Activated T-helper 17 cell treated with anti-CD3 and anti-CD28 coated beads, Interleukin-2, amount 50 U/mL, for 72 hours (primary cell): ENCODE measurements around the gene IQCE. TPM values are rescaled to one million over a fixed set of nuclear protein-coding genes. Genes with fewer than 3 reads are reported as not detected.
A peak's percentile ranks its signal among the peaks of the same experiment; 100 is the strongest.

ENCODE experiments used
- ATAC-seq: fragments of 150-1000 bp; cut with Tn5 transposase; replicated peaks from 2 replicates; pipeline ENCODE4 v1.10.0; 2021; ENCODE audit warnings: mild to moderate bottlenecking, moderate library complexity
- H3K27ac Mint-ChIP-seq: one replicate; pipeline ENCODE4 v1.8.0; 2022; ENCODE audit warnings: mixed read lengths
- H3K27me3 Mint-ChIP-seq: one replicate; pipeline ENCODE4 v1.8.0; 2022; ENCODE audit warnings: mixed read lengths
- H3K36me3 Mint-ChIP-seq: one replicate; pipeline ENCODE4 v1.8.0; 2022; ENCODE audit warnings: low read depth, mild to moderate bottlenecking, mixed read lengths
- H3K4me1 Mint-ChIP-seq: one replicate; pipeline ENCODE4 v1.8.0; 2022; ENCODE audit warnings: mixed read lengths
- H3K4me3 Mint-ChIP-seq: one replicate; pipeline ENCODE4 v1.8.0; 2022; ENCODE audit warnings: mild to moderate bottlenecking, mixed read lengths
- H3K9me3 Mint-ChIP-seq: one replicate; pipeline ENCODE4 v1.8.0; 2022; ENCODE audit warnings: mixed read lengths
- total RNA-seq, 2 donors: library from RNA; stranded (reverse); gene quantifications; one replicate each; pipeline ENCODE4 v1.2.3, GENCODE V29; 2022

The IQCE gene
- total RNA-seq, 2 donors from 2014 or later, result 11.2 to 15.3 TPM

DNA sequence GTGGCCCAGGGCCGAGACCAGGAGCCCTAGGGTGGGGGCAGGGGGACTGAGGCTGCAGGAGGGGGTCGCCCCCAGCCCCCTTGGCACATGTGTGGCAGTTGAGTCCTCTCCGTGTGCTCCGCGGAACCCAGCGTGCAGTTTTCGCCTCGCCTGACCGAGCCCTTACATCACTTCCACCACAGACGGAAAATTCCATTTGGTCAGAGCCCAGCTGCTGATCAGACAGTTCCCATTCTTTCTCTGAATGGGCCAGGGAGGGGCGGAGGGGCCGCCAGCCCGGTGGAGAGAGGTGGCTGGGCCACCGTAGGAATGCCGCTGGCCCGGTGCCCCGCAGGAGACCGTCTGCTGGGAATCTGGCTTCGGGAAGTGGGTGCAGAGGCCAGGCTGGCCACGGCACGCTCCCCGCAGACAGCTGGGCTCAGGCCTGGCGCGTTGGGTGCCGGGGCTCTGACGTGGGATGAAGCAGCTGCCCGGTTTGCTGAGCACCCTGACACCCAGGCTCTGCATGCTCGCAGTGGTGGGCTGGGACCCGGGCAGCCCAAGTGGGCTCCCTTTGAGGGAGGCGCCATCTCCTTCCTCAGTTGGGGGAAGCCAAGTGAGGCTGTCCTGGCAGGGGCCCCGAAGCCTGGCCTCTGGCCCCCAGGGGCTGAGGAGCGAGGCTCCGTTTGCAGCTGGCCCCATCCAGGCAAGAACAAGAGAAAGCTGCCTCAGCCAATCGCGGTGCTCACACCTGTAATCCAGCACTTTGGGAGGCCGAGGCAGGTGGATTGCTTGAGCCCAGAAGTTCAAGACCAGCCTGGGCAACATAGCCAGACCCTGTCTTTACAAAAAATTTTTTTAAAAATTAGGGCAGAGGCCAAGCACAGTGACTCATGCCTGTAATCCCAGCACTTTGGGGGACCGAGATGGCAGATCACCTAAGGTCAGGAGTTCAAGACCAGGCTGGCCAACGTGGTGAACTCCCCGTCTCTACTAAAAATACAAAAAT lies 82.9 kb downstream of the IQCE start:
- Mint-ChIP-seq H3K36me3 (no peaks in the 10 kb centered on the region), H3K27ac (no peak overlapping the region), H3K27me3 (no peaks in the 10 kb centered on the region), H3K9me3 (no peaks in the 10 kb centered on the region), H3K4me3 (no peak overlapping the region), H3K4me1 (peaks cover 5% of the 10 kb centered on the region)
- peak; percentile 23 for ATAC-seq

DNA sequence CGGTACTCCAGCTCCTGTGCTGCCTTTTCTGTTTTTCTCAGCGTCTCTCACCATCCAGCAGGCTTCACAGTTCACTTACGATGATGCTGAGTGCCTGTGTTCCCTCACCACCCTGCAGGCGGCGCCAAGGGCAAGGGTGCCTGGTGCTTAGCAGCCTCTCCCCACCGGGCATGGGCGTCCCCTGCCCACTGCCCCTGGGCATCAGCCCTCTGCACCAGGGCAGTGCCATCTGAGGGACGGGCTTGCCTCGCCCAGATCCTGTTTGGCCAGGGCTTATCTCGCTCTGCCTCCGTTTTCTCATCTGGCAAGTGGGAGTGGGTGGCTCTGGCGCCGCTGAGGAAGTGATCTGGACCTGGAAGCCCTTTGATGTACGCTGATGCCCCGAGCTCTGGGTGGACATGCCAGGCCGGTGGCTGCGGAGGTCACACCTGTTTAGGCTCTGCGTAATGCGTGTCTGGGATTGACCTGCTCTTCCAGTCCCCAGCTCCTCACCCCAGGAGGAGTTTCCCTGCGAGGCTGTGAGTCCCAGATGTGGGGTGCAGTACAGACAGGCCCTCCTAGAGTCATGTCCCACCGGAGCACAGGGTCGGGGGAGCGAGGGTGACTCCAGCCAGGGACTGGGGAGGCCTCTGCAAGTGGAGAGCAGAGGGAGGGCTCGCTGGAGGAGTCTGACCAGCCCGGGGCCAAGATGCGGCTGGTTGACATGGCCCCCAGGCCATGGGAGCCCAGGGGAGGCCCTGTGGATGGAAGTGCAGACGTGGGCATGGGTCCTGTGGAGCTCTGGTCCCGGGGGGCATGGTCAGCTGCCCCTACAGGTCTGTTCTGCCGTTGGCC lies 84.8 kb downstream of the IQCE start:
- H3K36me3 Mint-ChIP-seq, result no peaks in the 10 kb centered on the region
- H3K9me3 Mint-ChIP-seq, result no peaks in the 10 kb centered on the region
- no peaks in the 10 kb centered on the region for H3K27me3 Mint-ChIP-seq
- H3K27ac Mint-ChIP-seq, result no peak overlapping the region
- peaks cover 5% of the 10 kb centered on the region for H3K4me1 Mint-ChIP-seq
- H3K4me3 Mint-ChIP-seq, result no peak overlapping the region
- ATAC-seq, result no peak

DNA sequence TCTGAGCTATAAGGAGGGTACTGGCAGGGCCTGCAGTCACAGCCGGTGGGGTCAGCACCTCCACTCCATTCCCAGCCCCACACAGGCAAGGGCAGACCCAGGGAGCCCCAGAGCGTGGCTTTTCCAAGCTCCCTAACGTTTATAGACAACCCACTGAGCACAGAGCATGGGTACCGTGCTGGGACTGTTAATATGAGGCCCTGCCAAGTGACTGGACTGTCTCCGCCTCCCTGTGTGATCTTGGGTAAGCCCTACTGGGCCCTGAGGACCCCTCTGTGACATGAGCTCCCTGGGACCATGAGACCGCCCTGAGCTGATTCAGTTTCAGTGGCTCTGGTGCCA lies 85.4 kb downstream of the IQCE start:
- no peaks in the 10 kb centered on the region for H3K27me3 Mint-ChIP-seq
- H3K4me1 Mint-ChIP-seq, result peaks cover 5% of the 10 kb centered on the region
- no peaks in the 10 kb centered on the region for H3K36me3 Mint-ChIP-seq
- H3K9me3 Mint-ChIP-seq, result no peaks in the 10 kb centered on the region
- no peak overlapping the region for H3K4me3 Mint-ChIP-seq
- no peak for ATAC-seq
- no peak overlapping the region for H3K27ac Mint-ChIP-seq

DNA sequence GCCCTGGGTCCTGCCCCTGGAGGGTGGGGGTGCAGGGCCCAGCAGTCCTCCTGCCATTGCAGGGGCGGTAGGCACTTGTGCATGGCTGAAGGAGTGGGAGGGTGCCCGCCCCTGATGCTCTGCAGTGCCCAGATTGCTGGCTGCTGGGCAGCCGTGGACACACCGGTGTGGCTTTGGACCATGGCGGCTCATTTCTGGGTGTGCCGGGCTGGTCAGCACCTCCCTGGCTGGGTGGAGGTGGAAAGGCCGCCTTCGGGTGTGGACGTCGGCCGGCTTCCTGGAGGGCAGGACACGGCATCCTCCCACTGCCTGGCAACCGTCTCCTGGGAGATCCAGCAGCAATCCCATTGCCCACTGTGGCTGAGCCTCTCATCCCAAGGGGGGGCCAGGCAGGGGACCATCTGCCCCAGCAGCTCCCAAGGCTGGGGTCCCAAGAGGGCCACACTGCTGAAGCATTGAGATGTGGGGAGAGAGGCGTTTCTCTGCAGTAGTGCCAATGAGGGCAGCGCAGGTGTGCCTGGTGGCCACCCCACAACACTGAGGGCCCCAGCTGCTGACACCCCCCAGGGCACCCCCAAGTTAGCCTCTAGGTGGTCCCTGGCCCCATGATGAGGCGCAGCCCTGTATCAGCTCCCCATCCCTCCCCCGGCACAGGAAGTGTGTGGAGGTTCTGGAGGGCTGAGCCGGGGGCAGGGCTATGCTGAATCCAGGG lies 85.9 kb downstream of the IQCE start:
- H3K4me1 Mint-ChIP-seq, result peaks cover 5% of the 10 kb centered on the region
- H3K36me3 Mint-ChIP-seq, result no peaks in the 10 kb centered on the region
- H3K4me3 Mint-ChIP-seq, result peak overlapping the region; percentile 59
- ATAC-seq, result peak; percentile 42
- H3K27me3 Mint-ChIP-seq, result no peaks in the 10 kb centered on the region
- no peaks in the 10 kb centered on the region for H3K9me3 Mint-ChIP-seq
- H3K27ac Mint-ChIP-seq, result peak overlapping the region; percentile 83

DNA sequence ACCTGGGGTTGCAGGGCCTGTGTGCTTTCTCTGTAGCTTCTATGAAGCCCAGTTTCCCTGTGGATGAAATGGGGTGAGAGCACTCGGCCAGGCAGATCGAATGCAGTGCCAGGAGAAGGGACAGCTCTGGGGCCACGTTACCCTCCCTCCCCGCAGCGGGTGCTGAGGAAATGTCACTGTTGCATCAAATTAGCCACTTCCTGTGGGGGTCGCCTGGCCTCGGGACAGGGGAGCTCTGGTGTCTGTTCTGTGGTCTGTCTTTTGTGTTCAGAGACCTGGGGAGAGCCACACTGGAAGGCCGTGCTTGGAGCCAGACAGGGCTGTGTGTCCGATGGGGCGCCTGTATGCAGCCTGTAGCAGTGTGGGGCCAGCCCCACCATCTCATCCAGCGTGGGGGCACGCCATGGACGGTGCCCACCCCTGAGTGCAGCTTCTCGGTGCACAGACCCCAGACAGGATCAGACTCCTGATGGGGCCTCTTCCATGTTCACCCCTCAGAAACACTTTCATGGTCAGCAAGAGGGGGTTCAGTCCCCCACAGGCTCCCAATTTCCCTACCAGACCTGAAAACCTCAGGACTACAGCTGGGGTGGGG lies 86.6 kb downstream of the IQCE start:
- H3K36me3 Mint-ChIP-seq, result no peaks in the 10 kb centered on the region
- H3K4me3 Mint-ChIP-seq, result peak overlapping the region; percentile 59
- peak overlapping the region; percentile 83 for H3K27ac Mint-ChIP-seq
- no peaks in the 10 kb centered on the region for H3K27me3 Mint-ChIP-seq
- H3K9me3 Mint-ChIP-seq, result no peaks in the 10 kb centered on the region
- peak; percentile 8 for ATAC-seq
- peaks cover 5% of the 10 kb centered on the region for H3K4me1 Mint-ChIP-seq

DNA sequence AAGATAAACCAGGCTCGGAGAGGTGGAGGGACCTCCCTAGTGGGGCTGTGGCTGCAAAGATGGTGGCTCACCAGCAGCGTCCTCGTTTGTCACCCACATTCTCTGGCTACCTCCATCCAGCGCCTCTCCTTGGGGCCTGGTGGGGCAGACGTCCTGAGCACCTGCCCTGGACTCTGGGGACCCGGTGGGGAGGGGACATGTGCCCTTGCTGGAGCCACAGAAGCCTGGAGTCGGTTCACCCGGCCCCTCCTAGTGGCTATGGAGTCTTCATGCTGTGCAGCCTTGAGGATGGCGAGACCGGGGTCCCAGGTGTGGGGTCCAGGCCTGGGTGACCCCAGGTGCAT lies 87.5 kb downstream of the IQCE start:
- Mint-ChIP-seq H3K36me3 (no peaks in the 10 kb centered on the region), H3K27me3 (no peaks in the 10 kb centered on the region), H3K4me1 (peaks cover 5% of the 10 kb centered on the region), H3K27ac (no peak overlapping the region), H3K4me3 (no peak overlapping the region), H3K9me3 (no peaks in the 10 kb centered on the region)
- ATAC-seq, result no peak

DNA sequence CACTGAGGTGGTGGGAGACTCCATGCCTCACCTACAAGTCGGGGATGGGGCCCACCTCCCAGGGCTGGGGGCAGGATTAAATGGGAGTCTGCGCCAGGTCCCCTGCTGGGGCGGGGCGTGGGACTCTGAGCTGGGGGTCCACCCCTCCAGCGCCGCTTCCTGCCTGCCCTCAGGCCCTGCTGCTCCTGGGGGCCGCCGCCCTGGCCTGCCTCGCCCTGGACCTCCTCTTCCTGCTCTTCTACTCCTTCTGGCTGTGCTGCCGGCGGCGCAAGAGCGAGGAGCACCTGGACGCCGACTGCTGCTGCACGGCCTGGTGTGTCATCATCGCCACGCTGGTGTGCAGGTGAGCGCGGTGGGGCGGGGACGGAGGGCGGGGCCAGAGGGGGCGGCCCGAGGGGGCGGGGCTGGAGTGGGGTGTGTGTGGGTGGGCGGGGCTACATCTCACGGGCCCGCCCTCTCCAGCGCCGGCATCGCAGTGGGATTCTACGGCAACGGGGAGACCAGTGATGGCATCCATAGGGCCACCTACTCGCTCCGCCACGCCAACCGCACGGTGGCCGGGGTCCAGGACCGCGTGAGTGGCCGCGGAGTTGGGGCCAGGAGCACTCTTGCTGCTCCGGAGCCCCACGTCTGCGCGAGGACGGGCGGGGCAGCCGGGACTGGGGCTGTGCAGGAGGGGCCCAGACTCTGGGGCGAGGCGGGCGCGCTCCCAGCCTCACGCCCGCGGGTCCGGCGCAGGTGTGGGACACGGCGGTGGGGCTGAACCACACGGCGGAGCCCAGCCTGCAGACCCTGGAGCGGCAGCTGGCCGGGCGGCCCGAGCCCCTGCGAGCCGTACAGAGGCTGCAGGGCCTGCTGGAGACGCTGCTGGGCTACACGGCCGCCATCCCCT lies 88.1 kb downstream of the IQCE start:
- no peak overlapping the region for H3K4me3 Mint-ChIP-seq
- no peaks in the 10 kb centered on the region for H3K27me3 Mint-ChIP-seq
- H3K4me1 Mint-ChIP-seq, result peaks cover 5% of the 10 kb centered on the region
- no peaks in the 10 kb centered on the region for H3K9me3 Mint-ChIP-seq
- ATAC-seq, result no peak
- no peaks in the 10 kb centered on the region for H3K36me3 Mint-ChIP-seq
- no peak overlapping the region for H3K27ac Mint-ChIP-seq

DNA sequence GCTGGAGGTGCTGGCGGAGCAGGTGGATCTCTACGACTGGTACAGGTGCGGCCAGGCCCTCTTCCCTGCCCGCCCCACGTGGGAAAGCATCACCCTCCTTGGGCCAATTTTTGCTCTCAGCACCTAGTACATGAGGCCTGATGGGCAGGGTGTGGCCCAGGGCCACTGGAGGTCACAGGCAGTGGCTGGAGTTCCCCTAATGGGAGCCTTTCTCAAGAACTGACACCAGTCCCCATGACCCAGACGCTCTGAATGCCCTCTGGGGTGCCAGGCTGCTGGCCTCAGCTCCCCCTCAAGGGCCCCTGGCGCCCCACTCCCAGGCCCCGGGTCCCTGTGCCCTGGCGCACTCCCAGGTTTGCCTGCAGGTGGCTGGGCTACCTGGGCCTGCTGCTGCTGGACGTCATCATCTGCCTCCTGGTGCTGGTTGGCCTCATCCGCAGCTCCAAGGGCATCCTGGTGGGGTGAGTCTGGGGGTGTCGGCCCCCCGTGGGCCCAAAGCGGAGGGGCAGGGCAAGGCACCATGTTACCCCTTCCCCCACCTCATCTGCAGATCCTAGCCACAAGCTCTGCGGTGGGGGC lies 88.9 kb downstream of the IQCE start:
- H3K4me3 Mint-ChIP-seq, result no peak overlapping the region
- H3K9me3 Mint-ChIP-seq, result no peaks in the 10 kb centered on the region
- no peak overlapping the region for H3K27ac Mint-ChIP-seq
- H3K27me3 Mint-ChIP-seq, result no peaks in the 10 kb centered on the region
- H3K4me1 Mint-ChIP-seq, result peaks cover 5% of the 10 kb centered on the region
- ATAC-seq, result no peak
- H3K36me3 Mint-ChIP-seq, result no peaks in the 10 kb centered on the region

DNA sequence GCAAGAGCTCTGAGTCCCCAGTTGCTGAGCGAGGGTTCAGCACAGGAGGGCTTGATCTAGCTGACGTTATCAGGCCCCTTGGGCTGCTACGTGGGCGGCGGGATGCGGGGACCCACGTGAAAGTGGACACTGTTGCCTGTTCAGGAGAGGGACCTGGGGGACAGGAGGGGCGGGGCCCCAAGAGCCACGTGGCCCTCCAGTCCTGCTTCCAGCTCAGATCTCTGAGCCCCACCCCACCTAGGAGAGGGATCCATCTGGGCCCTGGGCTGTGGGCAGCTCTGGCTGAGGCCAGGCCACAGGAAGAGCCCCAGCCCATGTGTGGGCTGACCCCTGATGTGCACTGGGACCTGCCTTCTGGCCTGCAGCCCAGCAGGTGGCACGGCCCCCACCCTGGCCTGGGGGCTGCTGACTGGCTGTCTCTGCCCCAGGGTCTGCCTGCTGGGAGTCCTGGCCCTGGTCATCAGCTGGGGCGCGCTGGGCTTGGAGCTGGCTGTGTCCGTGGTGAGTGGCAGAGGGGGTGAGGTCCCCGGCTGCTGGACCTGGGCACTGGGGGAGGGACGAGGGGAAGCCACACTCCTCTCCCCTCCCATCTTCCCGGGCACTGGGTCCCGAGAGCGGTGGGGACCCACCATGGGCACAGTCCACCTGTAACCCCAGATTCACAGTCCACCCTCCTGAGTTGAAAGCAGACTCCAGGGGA lies 90.5 kb downstream of the IQCE start:
- H3K4me1 Mint-ChIP-seq, result peaks cover 5% of the 10 kb centered on the region
- ATAC-seq, result no peak
- no peak overlapping the region for H3K4me3 Mint-ChIP-seq
- H3K27me3 Mint-ChIP-seq, result no peaks in the 10 kb centered on the region
- no peak overlapping the region for H3K27ac Mint-ChIP-seq
- H3K9me3 Mint-ChIP-seq, result no peaks in the 10 kb centered on the region
- H3K36me3 Mint-ChIP-seq, result no peaks in the 10 kb centered on the region

DNA sequence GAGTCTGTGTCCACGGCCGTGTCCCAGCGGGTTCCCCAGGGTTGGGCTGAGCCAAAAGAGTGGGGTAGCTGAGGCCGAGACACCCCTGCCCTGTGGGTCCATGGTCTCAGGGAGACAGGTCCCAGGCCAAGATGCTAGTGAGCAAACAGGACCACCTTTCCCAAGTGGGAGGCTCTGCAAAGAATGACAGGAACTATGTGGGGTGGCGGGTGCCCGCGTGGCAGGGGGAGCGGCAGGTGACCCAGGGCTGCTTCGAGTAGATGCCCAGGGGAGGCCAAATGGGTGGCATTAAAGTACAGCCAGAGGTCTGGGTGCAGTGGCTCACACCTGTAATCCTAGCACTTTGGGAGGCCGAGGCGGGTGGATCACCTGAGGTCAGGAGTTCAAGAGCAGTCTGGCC lies 91.2 kb downstream of the IQCE start:
- Mint-ChIP-seq H3K4me3 (no peak overlapping the region), H3K36me3 (no peaks in the 10 kb centered on the region), H3K27ac (no peak overlapping the region), H3K9me3 (no peaks in the 10 kb centered on the region), H3K4me1 (peaks cover 2% of the 10 kb centered on the region), H3K27me3 (no peaks in the 10 kb centered on the region)
- ATAC-seq, result no peak

DNA sequence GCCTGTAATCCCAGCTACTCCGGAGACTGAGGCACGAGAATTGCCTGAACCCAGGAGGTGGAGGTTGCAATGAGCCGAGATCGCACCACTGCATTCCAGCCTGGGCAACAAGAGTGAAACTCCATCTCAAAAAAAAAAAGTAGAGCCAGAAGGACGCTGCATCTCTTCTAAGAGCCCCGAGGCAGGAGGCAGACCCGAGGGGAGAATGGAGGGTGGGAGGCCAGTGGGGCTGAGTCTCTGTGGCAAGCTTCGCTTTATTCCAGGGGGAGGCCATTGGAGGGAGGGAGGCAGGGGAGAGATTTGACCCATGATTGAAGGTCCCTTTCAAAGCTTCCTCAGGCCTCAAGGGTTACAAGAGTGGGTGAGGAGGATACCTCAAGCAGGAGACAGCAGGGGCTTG lies 91.7 kb downstream of the IQCE start:
- Mint-ChIP-seq H3K4me3 (no peak overlapping the region), H3K27me3 (no peaks in the 10 kb centered on the region), H3K9me3 (no peaks in the 10 kb centered on the region), H3K4me1 (no peaks in the 10 kb centered on the region), H3K36me3 (no peaks in the 10 kb centered on the region), H3K27ac (no peak overlapping the region)
- ATAC-seq, result no peak

DNA sequence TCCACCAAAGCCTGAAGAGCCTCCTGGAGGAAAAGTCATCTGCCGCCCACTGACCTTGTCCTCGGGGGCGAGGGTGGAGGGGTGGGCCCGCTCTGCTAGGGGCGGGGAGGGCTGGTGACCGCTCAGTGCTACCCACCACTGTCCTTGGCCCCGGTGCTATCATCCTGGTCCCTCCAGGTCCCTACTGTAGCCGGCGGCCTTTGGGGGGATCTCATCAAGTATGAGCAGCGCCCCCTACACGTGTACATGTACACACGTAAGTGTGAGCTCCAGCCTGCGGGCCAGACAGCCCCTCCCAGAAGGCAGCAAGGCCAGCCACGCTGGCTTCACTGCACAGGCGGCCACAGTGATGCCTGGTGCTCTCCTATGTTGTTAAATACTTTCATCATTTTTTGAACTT lies 92.6 kb downstream of the IQCE start:
- H3K4me1 Mint-ChIP-seq, result no peaks in the 10 kb centered on the region
- no peaks in the 10 kb centered on the region for H3K9me3 Mint-ChIP-seq
- no peaks in the 10 kb centered on the region for H3K27me3 Mint-ChIP-seq
- no peak overlapping the region for H3K4me3 Mint-ChIP-seq
- H3K36me3 Mint-ChIP-seq, result no peaks in the 10 kb centered on the region
- ATAC-seq, result no peak
- H3K27ac Mint-ChIP-seq, result no peak overlapping the region
